Natural killer cell treated with Interleukin-12 subunit alpha and Interleukin-12 subunit beta and Interleukin-15 and Interleukin-18, amount 100 ng/mL, for 72 hours (primary cell): ENCODE data around the gene POLG. TPM values are rescaled to one million over a fixed set of nuclear protein-coding genes. Genes with fewer than 3 reads are reported as not detected.

Experiments used
- ATAC-seq, 2 donors: fragments of 150-1000 bp; cut with Tn5 transposase in 1 of 2; sonication (Bioruptor Pico), chemical (Tn5 transposase) in 1 of 2; 2 replicates each; pipeline ENCODE4 v1.10.0; 2021
- DNase-seq: peaks from one replicate; pipeline ENCODE4 v3.0.0; 2022; ENCODE audit warnings: low spot score
- H3K27ac Mint-ChIP-seq, 2 donors: 1 replicate in 1 of 2; 2 replicates in 1 of 2; pipeline ENCODE4 v1.8.0; 2022; ENCODE audit warnings: mixed read lengths in 2 of 2, mild to moderate bottlenecking in 1 of 2, moderate library complexity in 1 of 2
- H3K27me3 Mint-ChIP-seq, 2 donors: 1 replicate in 1 of 2; 2 replicates in 1 of 2; pipeline ENCODE4 v1.8.0; 2022; ENCODE audit warnings: mixed read lengths in 2 of 2
- H3K36me3 Mint-ChIP-seq: one replicate; pipeline ENCODE4 v1.8.0; 2022; ENCODE audit warnings: mixed read lengths
- H3K4me1 Mint-ChIP-seq, 2 donors: 1 replicate in 1 of 2; 2 replicates in 1 of 2; pipeline ENCODE4 v1.8.0; 2022; ENCODE audit warnings: low read depth in 2 of 2, mixed read lengths in 2 of 2, mild to moderate bottlenecking in 1 of 2
- H3K4me3 Mint-ChIP-seq: one replicate; pipeline ENCODE4 v1.8.0; 2022; ENCODE audit warnings: mixed read lengths
- H3K9me3 Mint-ChIP-seq: 2 replicates; pipeline ENCODE4 v1.8.0; 2022; ENCODE audit warnings: mixed read lengths
- total RNA-seq, 2 donors: library from RNA; stranded (reverse); gene quantifications; one replicate each; pipeline ENCODE4 v1.2.3, GENCODE V29; 2022

Gene POLG
- total RNA-seq, 2 donors from 2014 or later, result 169 to 184 TPM

DNA sequence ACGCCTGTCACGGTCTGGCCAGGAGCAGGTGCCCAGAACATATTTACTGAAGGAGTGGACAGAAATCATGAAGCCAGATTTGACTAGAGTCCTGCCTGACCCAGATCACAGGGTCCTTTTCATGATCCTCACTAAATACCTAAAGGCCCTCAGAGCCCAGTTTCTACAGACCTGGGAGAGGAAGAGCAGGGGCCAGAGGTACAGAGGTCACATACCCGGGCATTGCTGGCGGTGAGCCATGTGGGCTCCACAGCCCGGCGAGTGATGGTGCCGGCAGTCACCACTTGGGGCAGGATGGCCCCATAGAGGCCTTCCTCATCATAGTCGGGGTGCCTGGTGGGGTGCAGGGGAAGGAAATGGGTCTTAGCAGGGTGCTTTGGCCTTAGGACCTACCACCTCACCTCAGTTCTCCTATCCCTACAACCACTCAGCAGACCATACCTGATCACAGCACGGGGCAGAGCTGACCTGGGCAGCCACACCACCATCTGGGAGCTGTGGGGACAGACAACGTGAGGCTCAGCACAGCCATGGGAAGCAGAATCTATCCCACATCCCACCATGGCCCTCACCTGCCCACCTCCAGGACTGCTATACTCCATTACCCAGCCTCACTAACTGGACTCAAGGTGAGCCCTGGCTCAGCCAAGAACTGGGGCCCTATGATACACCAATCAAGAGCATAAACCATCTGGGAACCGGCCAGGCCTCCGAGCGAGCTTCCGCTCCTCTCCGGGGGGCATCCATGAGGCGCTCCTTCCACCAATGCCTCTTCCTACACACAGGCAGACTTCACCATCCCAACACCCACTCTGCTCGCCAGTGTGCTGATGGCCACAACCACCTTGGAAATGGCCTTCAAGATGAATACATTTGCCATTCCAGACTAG is 12.9 kb downstream of the POLG start:
- Mint-ChIP-seq H3K27ac (peak overlapping the region in 1 of 2 donors; percentile 39), H3K27me3 (no peaks in the 10 kb centered on the region), H3K9me3 (no peaks in the 10 kb centered on the region), H3K4me3 (no peak overlapping the region), H3K36me3 (peaks cover 41% of the 10 kb centered on the region), H3K4me1 (peaks cover 33 to 36% of the 10 kb centered on the region in 2 donors)
- no peak for ATAC-seq
- DNase-seq, result no peak

DNA sequence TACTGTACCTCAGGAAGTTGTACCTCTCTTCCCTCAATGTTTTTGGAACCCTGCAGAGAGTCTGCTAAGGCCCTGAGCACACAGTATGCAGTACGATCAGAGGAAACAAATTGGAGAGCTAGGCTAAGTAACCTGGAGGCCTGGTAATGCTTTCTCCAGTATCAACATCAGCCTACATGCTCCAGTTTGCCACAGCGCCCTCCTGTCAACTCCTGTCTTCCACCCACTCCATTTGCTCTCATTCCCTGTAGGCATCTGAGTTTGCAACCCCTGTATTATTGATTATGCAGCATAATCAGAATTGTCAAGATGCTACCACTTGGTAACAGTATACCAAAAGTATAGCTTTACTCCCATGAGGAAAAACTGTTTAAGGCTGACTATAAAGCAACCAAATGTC is 14.4 kb downstream of the POLG start:
- DNase-seq (no peak), ATAC-seq (no peak)
- peaks cover 52% of the 10 kb centered on the region for H3K36me3 Mint-ChIP-seq
- no peaks in the 10 kb centered on the region for H3K27me3 Mint-ChIP-seq
- peaks cover 28 to 42% of the 10 kb centered on the region in 2 donors for H3K4me1 Mint-ChIP-seq
- peak overlapping the region; percentile 13 to 48 for H3K27ac Mint-ChIP-seq
- H3K4me3 Mint-ChIP-seq, result no peak overlapping the region
- H3K9me3 Mint-ChIP-seq, result no peaks in the 10 kb centered on the region

DNA sequence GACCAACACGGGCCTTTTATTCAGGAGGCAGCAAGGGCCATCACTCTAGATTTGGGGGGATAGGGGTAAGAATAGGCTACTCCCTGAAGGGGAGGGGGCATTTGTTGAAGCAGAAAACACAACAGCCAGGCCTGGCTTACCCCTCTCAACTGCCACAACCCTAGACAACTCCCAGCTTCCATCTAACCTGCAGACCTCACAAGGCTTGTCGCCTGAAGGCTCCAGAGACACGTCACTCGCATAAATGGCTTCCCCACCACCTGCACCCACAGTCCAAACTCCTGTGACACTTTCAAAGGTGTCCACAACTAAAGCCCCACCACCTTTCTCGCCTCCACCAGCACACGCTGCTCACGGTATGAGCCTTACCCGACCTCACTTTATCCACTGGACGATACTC is 14.9 kb downstream of the POLG start:
- peaks cover 23 to 38% of the 10 kb centered on the region in 2 donors for H3K4me1 Mint-ChIP-seq
- peak overlapping the region; percentile 13 to 48 for H3K27ac Mint-ChIP-seq
- no peak for DNase-seq
- H3K27me3 Mint-ChIP-seq, result no peaks in the 10 kb centered on the region
- H3K9me3 Mint-ChIP-seq, result no peaks in the 10 kb centered on the region
- peaks cover 47% of the 10 kb centered on the region for H3K36me3 Mint-ChIP-seq
- ATAC-seq, result no peak
- no peak overlapping the region for H3K4me3 Mint-ChIP-seq

DNA sequence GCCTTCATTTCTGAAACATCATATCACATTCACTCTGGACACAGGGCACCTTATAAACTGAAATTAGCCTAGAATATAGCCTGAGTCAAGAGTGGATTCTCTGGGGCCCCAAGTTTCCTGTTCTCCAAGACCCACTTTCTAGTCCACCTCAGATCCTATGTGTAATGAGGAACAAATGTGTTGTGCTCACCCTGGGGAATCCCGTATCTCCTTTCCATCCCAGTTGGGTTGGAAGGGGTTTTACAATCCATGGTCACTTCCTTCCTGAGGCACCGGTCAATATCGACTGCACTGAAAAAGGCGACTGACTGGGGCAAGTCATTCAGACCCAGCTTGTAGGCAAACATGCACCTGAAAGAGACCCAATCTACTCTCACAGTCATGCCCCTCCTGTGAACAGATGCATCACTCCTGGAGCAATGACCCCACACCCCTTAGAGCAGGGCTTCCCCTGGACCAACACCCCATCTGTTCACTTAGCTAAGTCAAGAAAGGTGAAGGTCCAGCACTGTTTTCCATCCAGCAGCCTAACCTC is 17.4 kb downstream of the POLG start:
- Mint-ChIP-seq H3K4me3 (no peak overlapping the region), H3K27me3 (no peaks in the 10 kb centered on the region), H3K4me1 (peaks cover 18 to 34% of the 10 kb centered on the region in 2 donors), H3K27ac (peak overlapping the region; percentile 31 to 42), H3K36me3 (peaks cover 50% of the 10 kb centered on the region), H3K9me3 (no peaks in the 10 kb centered on the region)
- ATAC-seq, result no peak
- no peak for DNase-seq

DNA sequence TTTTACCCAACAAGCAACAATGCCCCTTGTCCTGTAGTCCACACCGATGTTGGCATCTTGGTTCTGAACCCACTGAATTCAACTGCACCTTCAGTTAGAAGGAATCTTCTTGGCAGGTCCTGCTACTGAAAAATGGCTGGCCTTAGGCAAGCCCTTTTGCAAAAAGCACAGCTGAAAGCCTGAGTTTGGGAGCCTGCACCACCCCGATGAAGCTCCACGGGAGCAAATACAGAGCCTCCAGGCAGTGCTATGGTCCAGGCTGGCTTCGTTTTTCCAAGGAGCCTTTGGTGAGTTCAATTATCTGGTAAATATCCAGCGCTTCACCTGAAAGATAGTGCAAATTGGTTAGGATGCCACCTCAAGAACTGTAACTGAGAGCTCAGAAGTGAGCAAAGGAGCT is 18.1 kb downstream of the POLG start:
- Mint-ChIP-seq H3K4me1 (peaks cover 22 to 34% of the 10 kb centered on the region in 2 donors), H3K36me3 (peaks cover 50% of the 10 kb centered on the region), H3K27me3 (no peaks in the 10 kb centered on the region), H3K4me3 (no peak overlapping the region), H3K9me3 (no peaks in the 10 kb centered on the region), H3K27ac (peak overlapping the region in 1 of 2 donors; percentile 15)
- ATAC-seq, result no peak
- DNase-seq, result no peak

DNA sequence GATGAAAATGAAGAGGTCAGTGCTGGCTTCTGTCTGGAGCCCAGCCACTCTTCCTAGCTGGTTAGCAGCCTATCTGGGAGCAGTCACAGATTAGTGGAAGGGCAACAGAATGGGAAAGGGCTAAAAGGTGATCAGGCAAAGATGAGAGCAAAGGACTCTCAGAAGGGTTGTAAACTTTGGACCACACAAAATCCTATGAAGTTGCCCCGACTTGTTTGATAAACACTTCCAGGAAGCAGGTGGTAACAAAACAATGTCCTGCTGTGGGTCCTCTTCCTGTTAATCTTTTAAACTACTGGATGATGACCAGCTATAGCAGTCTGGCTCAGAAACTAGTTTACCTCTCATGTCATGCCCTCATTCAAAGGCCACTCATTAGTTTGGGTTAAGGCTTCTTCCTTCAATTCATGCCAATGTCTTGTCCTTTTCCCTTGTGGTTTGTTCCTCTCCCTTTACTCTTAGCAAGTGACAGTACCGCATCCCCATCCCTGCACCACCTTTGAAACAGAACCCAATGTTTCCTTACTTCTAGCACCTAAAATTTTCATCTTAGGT is 19.2 kb downstream of the POLG start:
- Mint-ChIP-seq H3K4me1 (peaks cover 22 to 32% of the 10 kb centered on the region in 2 donors), H3K27ac (peak overlapping the region; percentile 15 to 30), H3K4me3 (no peak overlapping the region), H3K9me3 (no peaks in the 10 kb centered on the region), H3K36me3 (peaks cover 50% of the 10 kb centered on the region), H3K27me3 (no peaks in the 10 kb centered on the region)
- ATAC-seq (no peak), DNase-seq (no peak)

DNA sequence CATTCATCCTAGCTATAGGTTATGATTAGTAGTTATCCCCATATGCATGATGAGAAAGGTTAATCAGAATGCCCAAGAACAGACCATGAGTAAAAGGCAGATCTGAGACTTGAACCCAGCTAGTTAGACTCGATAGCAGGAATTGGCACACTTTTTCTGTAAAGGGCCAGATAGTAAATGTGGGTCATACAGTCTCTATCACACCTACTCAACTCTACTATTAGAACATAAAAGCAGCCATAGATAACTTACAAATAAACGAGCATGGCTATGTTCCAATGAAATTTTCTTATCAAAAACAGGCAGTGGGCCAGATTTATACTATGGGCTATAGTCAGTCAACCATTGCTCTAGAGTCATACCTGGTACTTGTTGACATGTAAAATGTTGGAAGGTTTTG is 24.6 kb downstream of the POLG start:
- H3K4me3 Mint-ChIP-seq, result no peak overlapping the region
- no peak for DNase-seq
- H3K36me3 Mint-ChIP-seq, result peaks cover 34% of the 10 kb centered on the region

DNA sequence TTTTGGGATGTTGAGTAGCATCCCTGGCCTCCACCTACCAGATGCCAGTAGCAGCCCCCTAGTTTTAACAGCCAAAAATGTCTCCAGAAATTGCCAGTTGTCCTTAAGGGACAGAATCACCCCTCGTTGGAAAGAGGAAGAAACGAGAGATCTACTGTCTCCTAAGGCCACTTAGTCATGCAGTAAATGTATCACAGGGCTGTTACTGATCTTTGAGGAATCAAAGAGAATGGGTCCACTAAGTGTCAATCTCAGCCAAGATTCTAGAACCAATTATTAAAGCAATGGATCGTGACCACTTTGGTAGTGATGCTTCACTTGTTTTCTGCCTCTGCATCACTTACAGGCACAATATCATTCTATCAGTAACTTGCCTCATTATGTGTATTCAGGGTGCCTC is 26.4 kb downstream of the POLG start:
- no peak for ATAC-seq
- no peaks in the 10 kb centered on the region for H3K9me3 Mint-ChIP-seq
- H3K36me3 Mint-ChIP-seq, result peaks cover 37% of the 10 kb centered on the region
- H3K27ac Mint-ChIP-seq, result no peak overlapping the region
- H3K4me1 Mint-ChIP-seq, result peaks cover 0 to 12% of the 10 kb centered on the region in 2 donors
- H3K27me3 Mint-ChIP-seq, result no peaks in the 10 kb centered on the region
- H3K4me3 Mint-ChIP-seq, result no peak overlapping the region
- no peak for DNase-seq

More for the DNA sequence above, 24.6 kb downstream of the POLG start:
- no peaks in the 10 kb centered on the region for H3K9me3 Mint-ChIP-seq
- H3K27me3 Mint-ChIP-seq, result no peaks in the 10 kb centered on the region
- H3K27ac Mint-ChIP-seq, result no peak overlapping the region
- ATAC-seq, result no peak
- peaks cover 5 to 16% of the 10 kb centered on the region in 2 donors for H3K4me1 Mint-ChIP-seq

DNA sequence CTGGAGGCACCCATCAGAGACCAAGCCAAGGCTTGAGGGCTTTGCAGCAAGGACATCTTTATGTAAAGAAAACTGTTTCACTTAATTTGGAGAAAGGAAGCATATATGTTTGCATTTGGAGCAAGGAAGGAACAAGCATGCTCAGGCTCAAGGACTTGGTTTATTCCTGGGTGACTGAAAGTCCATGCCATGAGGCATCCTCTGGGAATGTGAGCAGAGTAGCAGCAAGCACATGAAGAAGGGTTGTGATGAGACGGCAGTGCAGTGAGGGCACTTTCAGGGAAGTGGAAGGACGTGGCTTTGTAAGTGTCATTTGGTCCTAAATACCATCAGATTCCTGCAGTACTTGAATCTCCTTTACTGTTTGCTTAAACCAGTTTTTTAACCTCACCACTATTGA is 26.8 kb downstream of the POLG start:
- ATAC-seq (no peak), DNase-seq (no peak)
- peaks cover 0 to 15% of the 10 kb centered on the region in 2 donors for H3K4me1 Mint-ChIP-seq
- peaks cover 37% of the 10 kb centered on the region for H3K36me3 Mint-ChIP-seq
- no peak overlapping the region for H3K4me3 Mint-ChIP-seq
- no peaks in the 10 kb centered on the region for H3K9me3 Mint-ChIP-seq
- no peaks in the 10 kb centered on the region for H3K27me3 Mint-ChIP-seq
- no peak overlapping the region for H3K27ac Mint-ChIP-seq

DNA sequence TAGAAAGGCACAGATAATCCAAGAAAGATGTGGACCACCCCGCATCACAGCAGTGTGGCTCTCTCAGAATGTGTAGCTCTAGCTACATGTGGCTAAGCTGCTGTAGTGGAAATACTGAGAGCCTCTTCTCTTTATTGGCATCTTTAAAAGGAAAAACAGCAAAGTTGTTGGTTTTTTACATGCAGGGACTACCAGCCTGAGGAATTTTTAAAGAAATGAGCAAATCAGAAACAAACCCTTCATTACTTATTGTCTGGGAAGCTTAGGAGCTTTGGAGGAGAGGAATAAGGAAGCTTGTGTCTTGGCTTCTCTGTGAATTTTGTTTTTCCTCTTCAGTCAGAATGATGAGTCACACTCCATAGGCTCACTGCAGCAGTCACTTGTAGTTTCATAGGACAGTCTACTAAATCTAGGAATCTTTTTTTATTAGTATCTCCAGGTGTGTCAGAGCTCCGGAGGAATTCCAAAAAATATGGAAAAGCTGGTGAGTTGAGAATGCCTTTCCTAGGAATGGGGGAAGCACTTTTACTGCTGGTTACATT is 27.5 kb downstream of the POLG start:
- Mint-ChIP-seq H3K4me3 (no peak overlapping the region), H3K4me1 (peaks cover 0 to 15% of the 10 kb centered on the region in 2 donors), H3K9me3 (no peaks in the 10 kb centered on the region), H3K27ac (no peak overlapping the region), H3K36me3 (peaks cover 37% of the 10 kb centered on the region), H3K27me3 (no peaks in the 10 kb centered on the region)
- ATAC-seq, result no peak
- DNase-seq, result no peak

DNA sequence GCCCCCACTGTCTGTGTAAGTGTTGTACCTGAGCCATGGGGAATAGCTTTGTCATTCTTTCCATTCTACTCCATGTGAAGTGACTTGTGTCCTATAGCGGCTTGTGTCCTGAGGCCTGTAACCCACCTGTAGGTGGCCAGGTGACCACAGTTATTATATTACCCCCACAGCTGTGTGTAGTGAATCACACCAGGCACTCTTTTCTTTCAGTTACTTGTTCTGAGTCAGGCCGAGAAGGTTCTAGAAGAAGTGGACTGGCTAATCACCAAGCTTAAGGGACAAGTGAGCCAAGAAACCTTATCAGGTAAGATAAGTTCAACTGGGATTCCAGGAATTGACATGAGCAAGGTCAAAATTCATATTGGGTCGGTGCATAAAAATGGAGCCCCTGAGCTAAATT is 29.2 kb downstream of the POLG start:
- Mint-ChIP-seq H3K9me3 (no peaks in the 10 kb centered on the region), H3K27me3 (no peaks in the 10 kb centered on the region), H3K36me3 (peaks cover 46% of the 10 kb centered on the region), H3K4me1 (peaks cover 8 to 15% of the 10 kb centered on the region in 2 donors), H3K27ac (no peak overlapping the region), H3K4me3 (no peak overlapping the region)
- DNase-seq (no peak), ATAC-seq (no peak)

DNA sequence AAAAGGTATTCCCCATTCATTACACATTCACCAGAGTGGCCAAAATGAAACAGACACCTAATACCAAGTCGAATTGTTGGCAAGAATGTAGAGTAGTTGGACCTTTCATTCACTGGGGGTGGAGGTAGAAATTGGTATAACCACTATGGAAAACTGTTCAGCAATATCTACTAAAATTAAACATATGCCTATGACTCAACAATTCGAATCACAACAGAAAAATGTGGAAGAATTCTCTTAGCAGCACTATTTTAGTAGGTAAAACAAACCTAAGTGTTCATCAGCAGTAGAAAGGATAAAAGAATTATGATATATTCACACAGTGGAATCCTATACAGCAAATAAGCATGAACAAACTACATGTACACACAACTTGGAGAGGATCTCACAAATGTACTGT is 30.6 kb downstream of the POLG start:
- peaks cover 57% of the 10 kb centered on the region for H3K36me3 Mint-ChIP-seq
- ATAC-seq (no peak), DNase-seq (no peak)
- H3K27ac Mint-ChIP-seq, result no peak overlapping the region
- no peaks in the 10 kb centered on the region for H3K27me3 Mint-ChIP-seq
- H3K9me3 Mint-ChIP-seq, result no peaks in the 10 kb centered on the region
- H3K4me1 Mint-ChIP-seq, result peaks cover 20 to 23% of the 10 kb centered on the region in 2 donors
- no peak overlapping the region for H3K4me3 Mint-ChIP-seq

DNA sequence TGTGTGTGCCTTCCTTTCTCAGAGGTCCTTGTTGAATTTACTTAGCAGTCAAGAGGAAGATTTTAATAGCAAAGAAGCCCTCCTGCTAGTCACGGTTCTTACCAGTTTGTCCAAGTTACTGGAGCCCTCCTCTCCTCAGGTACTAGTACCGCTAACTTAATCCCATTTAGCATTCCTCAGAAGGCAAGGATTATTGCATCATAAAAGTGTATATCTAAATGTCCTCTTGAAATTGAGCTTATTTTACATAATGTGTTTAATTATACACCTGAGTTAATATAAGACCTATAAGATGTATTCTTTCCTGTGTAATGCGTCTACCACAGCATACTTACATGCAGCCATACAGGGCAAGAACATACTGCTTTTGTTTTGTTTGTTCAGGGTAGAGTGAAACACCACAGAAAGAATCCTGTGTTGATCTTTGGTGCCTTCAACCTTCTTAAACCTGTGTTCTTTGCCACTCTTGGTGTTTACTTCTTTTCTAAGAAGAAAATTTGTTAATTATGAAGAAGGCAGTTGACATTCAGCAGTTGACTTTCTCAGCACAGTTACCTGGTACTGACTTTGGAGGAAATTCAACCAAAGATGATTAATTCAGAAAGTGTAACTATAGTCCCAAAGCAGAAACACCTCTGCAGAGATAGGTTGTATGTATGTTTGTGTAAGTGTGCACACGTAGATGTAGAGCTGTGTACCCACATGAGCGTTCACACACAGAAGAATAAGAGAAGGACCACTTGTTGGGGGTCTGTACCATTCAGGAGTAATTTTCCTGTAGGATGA is 33.1 kb downstream of the POLG start:
- Mint-ChIP-seq H3K27me3 (no peaks in the 10 kb centered on the region), H3K4me3 (no peak overlapping the region), H3K4me1 (peaks cover 23 to 30% of the 10 kb centered on the region in 2 donors), H3K27ac (no peak overlapping the region), H3K36me3 (peaks cover 53% of the 10 kb centered on the region), H3K9me3 (no peaks in the 10 kb centered on the region)
- ATAC-seq (peak; percentile 24 to 52), DNase-seq (no peak)
